Upper lobe of left lung (tissue), 4 donors: ENCODE measurements around the gene DNAJC12.
"Not testable (repeated sequence)": the region's sequence is repeated elsewhere in the genome, so short reads cannot be mapped to it uniquely, and the experiment has no call there.

Experiments used
- POLR2A ChIP-seq, 4 donors: fragments of 450-650 bp; IDR thresholded peaks; one replicate each; pipeline ENCODE4 v1.5.1; 2016 to 2017; ENCODE audit warnings: antibody characterized with exemption in 4 of 4, mild to moderate bottlenecking in 2 of 4
- TF ChIP-seq, protein P1 (sequence below), 6 experiments: fragments of 450-650 bp in 4 of 6; fragments of 200-600 bp in 2 of 6; sonication (generic) in 2 of 6; IDR thresholded peaks; one replicate each; pipeline ENCODE4 v1.5.1; 2016 to 2019; ENCODE audit warnings: antibody characterized with exemption in 6 of 6

DNA sequence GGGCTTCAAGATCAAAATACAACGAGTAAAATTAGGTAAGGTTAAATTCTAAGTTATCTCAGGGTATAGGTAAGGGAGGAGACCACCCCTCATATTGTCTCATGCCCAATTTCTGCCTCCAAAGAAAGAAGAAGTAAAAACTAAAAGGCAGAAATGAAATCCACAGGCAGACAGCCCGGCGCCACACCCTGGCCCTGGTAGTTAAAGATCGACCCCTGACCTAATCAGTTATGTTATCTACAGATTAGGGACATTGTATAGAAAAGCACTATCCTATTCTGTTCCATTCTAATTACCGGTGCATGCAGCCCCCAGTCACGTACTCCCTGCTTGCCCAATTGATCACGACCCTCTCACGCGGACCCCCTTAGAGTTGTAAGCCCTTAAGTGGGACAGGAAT lies 75.4 kb downstream of the DNAJC12 start:
- TF ChIP-seq, protein P1, sequence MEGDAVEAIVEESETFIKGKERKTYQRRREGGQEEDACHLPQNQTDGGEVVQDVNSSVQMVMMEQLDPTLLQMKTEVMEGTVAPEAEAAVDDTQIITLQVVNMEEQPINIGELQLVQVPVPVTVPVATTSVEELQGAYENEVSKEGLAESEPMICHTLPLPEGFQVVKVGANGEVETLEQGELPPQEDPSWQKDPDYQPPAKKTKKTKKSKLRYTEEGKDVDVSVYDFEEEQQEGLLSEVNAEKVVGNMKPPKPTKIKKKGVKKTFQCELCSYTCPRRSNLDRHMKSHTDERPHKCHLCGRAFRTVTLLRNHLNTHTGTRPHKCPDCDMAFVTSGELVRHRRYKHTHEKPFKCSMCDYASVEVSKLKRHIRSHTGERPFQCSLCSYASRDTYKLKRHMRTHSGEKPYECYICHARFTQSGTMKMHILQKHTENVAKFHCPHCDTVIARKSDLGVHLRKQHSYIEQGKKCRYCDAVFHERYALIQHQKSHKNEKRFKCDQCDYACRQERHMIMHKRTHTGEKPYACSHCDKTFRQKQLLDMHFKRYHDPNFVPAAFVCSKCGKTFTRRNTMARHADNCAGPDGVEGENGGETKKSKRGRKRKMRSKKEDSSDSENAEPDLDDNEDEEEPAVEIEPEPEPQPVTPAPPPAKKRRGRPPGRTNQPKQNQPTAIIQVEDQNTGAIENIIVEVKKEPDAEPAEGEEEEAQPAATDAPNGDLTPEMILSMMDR (IDR thresholded peaks at IDR 0.05), result not testable (repeated sequence)
- TF ChIP-seq POLR2A (IDR thresholded peaks at IDR 0.05), result not testable (repeated sequence)
